ENCODE results near the gene SH2D3C. TPM values are rescaled to one million over a fixed set of nuclear protein-coding genes. Genes with fewer than 3 reads are reported as not detected.

The SH2D3C gene
- total and polyA plus RNA-seq, 10 of the 15 experiments (the other 5 are each of a cell fraction or from before 2014, with no cell fraction given) = 1.2 to 23.5 (median 16.2) TPM

GRCh38 chr9:127773272-127773671 lies 5.2 kb downstream of the SH2D3C start:
- TF ChIP-seq GABPA (IDR thresholded peaks at IDR 0.05; ENCODE audit: low read depth) (no peak), ZNF592 (IDR thresholded peaks at IDR 0.05) (no peak)
- ChIA-PET POLR2A (no interaction called here), CTCF (interaction anchor here (1.2 to 9.2 kb wide), 2 partner anchors 11 to 39 kb away, joined by 3 to 75 read pairs; partner anchors contain the start of genes CDK9 and TOR2A), SMC1A (ENCODE audit: uncharacterized antibody, unreplicated experiment) (interaction anchor here (0.8 kb wide), 1 partner anchor 97 kb away, joined by 3 read pairs; no protein-coding TSS in a partner anchor), RAD21 (ENCODE audit: unreplicated experiment) (interaction anchor here (1.0 kb wide), 1 partner anchor 38 kb away, joined by 4 read pairs; the partner anchor contains the start of gene TOR2A)
- DNase-seq (ENCODE audit: low read depth, low spot score) (no peak), ATAC-seq (no peak), FAIRE-seq (no peak)
- Histone ChIP-seq H3K27ac (ENCODE audit: control insufficient read depth, insufficient read depth) (no peak overlapping the region), H3K4me1 (ENCODE audit: control insufficient read depth, insufficient read depth, low read length) (peaks cover 16% of the 10 kb centered on the region), H3K36me3 (ENCODE audit: control insufficient read depth in 2 of 2, insufficient read depth in 2 of 2, low read length in 1 of 2) (peaks cover 0 to 12% of the 10 kb centered on the region in 2 experiments; a peak in 2 of 4 replicates), H3K9me3 (replicated peaks; ENCODE audit: control insufficient read depth, insufficient read depth, low read length) (no peaks in the 10 kb centered on the region), H4K20me1 (ENCODE audit: control insufficient read depth, insufficient read depth) (peaks cover 3% of the 10 kb centered on the region; the same call in 1 of the 2 replicates), H3K27me3 (replicated peaks in 1 of 2; ENCODE audit: control insufficient read depth in 2 of 2, insufficient read depth in 2 of 2, low read length in 1 of 2) (no peaks in the 10 kb centered on the region), H3K4me3 (no peak overlapping the region), H2AFZ (ENCODE audit: control insufficient read depth, low read depth, low read length) (no peak overlapping the region), H3K9ac (ENCODE audit: control insufficient read depth, insufficient read depth, low read length) (no peak overlapping the region), H3K4me2 (ENCODE audit: control insufficient read depth, insufficient read depth) (no peak overlapping the region), H3K79me2 (ENCODE audit: control insufficient read depth, insufficient read depth, low read length) (peaks cover 37% of the 10 kb centered on the region)
- in situ Hi-C loops (cut with MboI) = no loop called here
- BruUV-seq (replicated peaks) = no TSS peak
- 81% methylated on average over 3 of the region's 3 CpGs for WGBS (ENCODE audit: insufficient coverage, insufficient replicate concordance, low lambda C conversion rate, missing lambda C conversion rate)
- intact Hi-C loops (cut with micrococcal nuclease; ENCODE audit: unreplicated experiment) = no loop called here

Data from GM12878 (cell line).